ENCODE measurements around the gene CBFB.

Gene CBFB

DNA sequence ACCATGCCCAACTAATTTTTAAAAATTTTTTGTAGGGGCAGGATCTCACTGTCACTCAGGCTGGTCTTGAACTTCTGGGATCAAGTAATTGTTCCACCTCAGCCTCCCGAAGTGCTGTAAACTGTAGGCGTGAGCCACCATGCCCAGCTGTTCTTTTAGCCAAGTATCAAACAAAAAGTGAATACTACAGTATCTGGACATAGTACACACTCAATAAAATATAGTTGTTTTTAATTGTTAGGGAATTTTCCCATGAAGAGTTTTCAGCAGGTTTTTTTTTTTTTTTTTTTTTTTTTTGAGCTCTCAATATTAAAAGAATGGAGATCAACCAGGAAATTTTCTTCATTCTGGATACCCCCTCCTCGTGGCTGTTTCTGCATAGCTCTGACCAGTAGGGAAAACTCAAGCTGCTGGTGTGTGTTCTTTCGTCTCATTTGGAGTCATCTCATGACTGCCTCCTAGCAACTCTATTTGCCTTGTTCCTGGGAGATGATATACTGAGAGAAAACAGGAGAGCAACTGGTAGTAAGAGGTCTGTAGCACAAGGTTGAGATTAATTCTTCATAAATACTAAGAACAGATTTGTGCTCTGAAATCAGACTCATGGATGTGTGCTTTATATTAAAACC, 64.3 kb downstream of the CBFB start:
- H3K4me3 ChIP-seq (replicated peaks; ENCODE audit: insufficient read depth, low read length) = no peak overlapping the region
- H3K27ac ChIP-seq (replicated peaks) = no peak overlapping the region
- TF ChIP-seq POLR2AphosphoS5 (IDR thresholded peaks at IDR 0.05; ENCODE audit: low read depth) (no peak), GABPA (IDR thresholded peaks at IDR 0.05; ENCODE audit: low read depth) (no peak), SPI1 (IDR thresholded peaks at IDR 0.05; ENCODE audit: borderline replicate concordance, low read depth) (no peak)
- TF ChIP-seq, protein P1, sequence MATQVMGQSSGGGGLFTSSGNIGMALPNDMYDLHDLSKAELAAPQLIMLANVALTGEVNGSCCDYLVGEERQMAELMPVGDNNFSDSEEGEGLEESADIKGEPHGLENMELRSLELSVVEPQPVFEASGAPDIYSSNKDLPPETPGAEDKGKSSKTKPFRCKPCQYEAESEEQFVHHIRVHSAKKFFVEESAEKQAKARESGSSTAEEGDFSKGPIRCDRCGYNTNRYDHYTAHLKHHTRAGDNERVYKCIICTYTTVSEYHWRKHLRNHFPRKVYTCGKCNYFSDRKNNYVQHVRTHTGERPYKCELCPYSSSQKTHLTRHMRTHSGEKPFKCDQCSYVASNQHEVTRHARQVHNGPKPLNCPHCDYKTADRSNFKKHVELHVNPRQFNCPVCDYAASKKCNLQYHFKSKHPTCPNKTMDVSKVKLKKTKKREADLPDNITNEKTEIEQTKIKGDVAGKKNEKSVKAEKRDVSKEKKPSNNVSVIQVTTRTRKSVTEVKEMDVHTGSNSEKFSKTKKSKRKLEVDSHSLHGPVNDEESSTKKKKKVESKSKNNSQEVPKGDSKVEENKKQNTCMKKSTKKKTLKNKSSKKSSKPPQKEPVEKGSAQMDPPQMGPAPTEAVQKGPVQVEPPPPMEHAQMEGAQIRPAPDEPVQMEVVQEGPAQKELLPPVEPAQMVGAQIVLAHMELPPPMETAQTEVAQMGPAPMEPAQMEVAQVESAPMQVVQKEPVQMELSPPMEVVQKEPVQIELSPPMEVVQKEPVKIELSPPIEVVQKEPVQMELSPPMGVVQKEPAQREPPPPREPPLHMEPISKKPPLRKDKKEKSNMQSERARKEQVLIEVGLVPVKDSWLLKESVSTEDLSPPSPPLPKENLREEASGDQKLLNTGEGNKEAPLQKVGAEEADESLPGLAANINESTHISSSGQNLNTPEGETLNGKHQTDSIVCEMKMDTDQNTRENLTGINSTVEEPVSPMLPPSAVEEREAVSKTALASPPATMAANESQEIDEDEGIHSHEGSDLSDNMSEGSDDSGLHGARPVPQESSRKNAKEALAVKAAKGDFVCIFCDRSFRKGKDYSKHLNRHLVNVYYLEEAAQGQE (IDR thresholded peaks at IDR 0.05; ENCODE audit: insufficient replicate concordance, low read depth) = no peak
- TF ChIP-seq, protein P2, sequence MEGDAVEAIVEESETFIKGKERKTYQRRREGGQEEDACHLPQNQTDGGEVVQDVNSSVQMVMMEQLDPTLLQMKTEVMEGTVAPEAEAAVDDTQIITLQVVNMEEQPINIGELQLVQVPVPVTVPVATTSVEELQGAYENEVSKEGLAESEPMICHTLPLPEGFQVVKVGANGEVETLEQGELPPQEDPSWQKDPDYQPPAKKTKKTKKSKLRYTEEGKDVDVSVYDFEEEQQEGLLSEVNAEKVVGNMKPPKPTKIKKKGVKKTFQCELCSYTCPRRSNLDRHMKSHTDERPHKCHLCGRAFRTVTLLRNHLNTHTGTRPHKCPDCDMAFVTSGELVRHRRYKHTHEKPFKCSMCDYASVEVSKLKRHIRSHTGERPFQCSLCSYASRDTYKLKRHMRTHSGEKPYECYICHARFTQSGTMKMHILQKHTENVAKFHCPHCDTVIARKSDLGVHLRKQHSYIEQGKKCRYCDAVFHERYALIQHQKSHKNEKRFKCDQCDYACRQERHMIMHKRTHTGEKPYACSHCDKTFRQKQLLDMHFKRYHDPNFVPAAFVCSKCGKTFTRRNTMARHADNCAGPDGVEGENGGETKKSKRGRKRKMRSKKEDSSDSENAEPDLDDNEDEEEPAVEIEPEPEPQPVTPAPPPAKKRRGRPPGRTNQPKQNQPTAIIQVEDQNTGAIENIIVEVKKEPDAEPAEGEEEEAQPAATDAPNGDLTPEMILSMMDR (IDR thresholded peaks at IDR 0.05; ENCODE audit: insufficient read depth, low read length) = no peak
- no peaks in the 10 kb centered on the region for H3K27me3 ChIP-seq (ENCODE audit: insufficient read depth, poor library complexity, severe bottlenecking)
- no peak for DNase-seq (ENCODE audit: low read depth in 1 of 2, low spot score in 1 of 2)

DNA sequence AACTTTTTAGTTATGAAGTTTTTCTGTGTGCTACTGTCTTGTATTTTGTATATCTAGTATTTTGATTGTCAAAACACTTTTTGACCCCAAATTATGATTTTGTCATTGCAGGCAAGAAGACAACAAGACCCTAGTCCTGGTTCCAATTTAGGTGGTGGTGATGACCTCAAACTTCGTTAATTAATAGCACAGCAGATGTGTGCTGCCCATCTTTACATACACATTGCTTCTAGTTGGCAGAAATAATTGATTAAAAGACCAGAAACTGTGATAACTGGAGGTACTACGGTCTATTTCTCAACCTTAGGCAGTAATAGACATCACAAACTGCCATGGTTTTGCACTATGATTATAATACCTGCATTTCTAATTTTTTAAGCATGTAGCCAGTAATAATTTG, 69.7 kb downstream of the CBFB start:
- H3K27ac ChIP-seq (replicated peaks) = no peak overlapping the region
- H3K4me3 ChIP-seq (replicated peaks; ENCODE audit: insufficient read depth, low read length) = no peak overlapping the region
- no peak for DNase-seq (ENCODE audit: low read depth in 1 of 2, low spot score in 1 of 2)
- no peak for TF ChIP-seq GABPA (IDR thresholded peaks at IDR 0.05; ENCODE audit: low read depth)
- TF ChIP-seq, protein P1 (IDR thresholded peaks at IDR 0.05; ENCODE audit: insufficient replicate concordance, low read depth) = no peak
- TF ChIP-seq POLR2AphosphoS5 (IDR thresholded peaks at IDR 0.05; ENCODE audit: low read depth) = no peak
- TF ChIP-seq, protein P2 (IDR thresholded peaks at IDR 0.05; ENCODE audit: insufficient read depth, low read length) = no peak
- H3K27me3 ChIP-seq (ENCODE audit: insufficient read depth, poor library complexity, severe bottlenecking) = no peaks in the 10 kb centered on the region

DNA sequence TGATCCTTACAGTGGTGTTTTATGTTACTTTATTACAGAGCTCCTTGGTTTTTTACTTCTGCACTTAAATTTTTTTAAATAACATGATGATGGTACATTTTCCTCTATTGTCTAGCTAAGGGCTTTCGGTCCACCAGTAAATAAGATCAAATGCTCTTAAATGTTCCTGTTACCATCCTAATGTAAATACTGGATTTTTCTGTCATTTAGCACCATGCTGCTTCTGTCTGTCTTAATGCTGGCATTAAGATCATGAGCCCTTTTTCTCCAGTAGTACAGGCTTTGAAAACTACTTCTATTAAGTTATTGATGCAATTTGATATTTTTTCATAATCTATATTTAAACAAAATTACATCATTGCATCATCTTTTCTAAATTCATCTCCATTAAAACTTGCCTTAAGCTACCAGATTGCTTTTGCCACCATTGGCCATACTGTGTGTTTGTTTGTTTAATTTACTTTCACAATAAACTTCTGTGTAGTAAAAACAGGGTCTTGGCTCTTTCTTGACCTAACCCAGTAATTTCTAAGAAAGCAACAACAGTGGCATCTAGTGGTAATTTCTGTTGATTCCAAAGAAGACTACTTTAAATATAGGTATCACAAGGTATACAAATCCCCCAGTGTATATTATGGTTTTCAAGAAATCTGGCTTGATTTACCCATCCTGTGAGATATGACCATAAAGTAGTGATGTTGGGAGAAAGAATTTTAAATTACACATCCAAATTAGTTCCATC, 71.8 kb downstream of the CBFB start:
- no peak for DNase-seq (ENCODE audit: low read depth in 1 of 2, low spot score in 1 of 2)
- Histone ChIP-seq H3K4me3 (replicated peaks; ENCODE audit: insufficient read depth, low read length) (no peak overlapping the region), H3K27me3 (ENCODE audit: insufficient read depth, poor library complexity, severe bottlenecking) (no peaks in the 10 kb centered on the region), H3K27ac (replicated peaks) (no peak overlapping the region)
- TF ChIP-seq SPI1 (IDR thresholded peaks at IDR 0.05; ENCODE audit: borderline replicate concordance, low read depth) (no peak), POLR2AphosphoS5 (IDR thresholded peaks at IDR 0.05; ENCODE audit: low read depth) (no peak), GABPA (IDR thresholded peaks at IDR 0.05; ENCODE audit: low read depth) (no peak)
- TF ChIP-seq, protein P2 (IDR thresholded peaks at IDR 0.05; ENCODE audit: insufficient read depth, low read length) = peak; percentile 0
- TF ChIP-seq, protein P1 (IDR thresholded peaks at IDR 0.05; ENCODE audit: insufficient replicate concordance, low read depth) = no peak

Measured in HL-60 (cell line).